Activated CD8-positive, alpha-beta T cell treated with anti-CD3 and anti-CD28 coated beads for 36 hours (primary cell): ENCODE results near the gene LRP8. TPM values are rescaled to one million over a fixed set of nuclear protein-coding genes. Genes with fewer than 3 reads are reported as not detected.
A peak's percentile ranks its signal among the peaks of the same experiment; 100 is the strongest.

Source experiments
- ATAC-seq: fragments of 200-7000 bp; cut with Tn5 transposase; one replicate; pipeline ENCODE4 v1.10.0; 2021; ENCODE audit warnings: mild to moderate bottlenecking, moderate library complexity
- CTCF ChIA-PET: fragments of 350-600 bp; sonication (Branson Sonifier 250); formaldehyde crosslinking; loops from one replicate; lab custom pipeline; 2021; ENCODE audit warnings: antibody characterized with exemption; lab: Charles Lee
- POLR2A ChIA-PET: fragments of 350-600 bp; sonication (Branson Sonifier 250); formaldehyde crosslinking; loops from one replicate; lab custom pipeline; 2021; ENCODE audit warnings: antibody characterized with exemption; lab: Charles Lee
- DNase-seq: peaks from one replicate; pipeline ENCODE4 v3.0.0-alpha.2; 2020
- H3K27ac Mint-ChIP-seq: one replicate; pipeline ENCODE4 v1.8.0; 2021; ENCODE audit warnings: mild to moderate bottlenecking, mixed read lengths
- H3K27me3 Mint-ChIP-seq: one replicate; pipeline ENCODE4 v1.8.0; 2021; ENCODE audit warnings: mixed read lengths
- H3K36me3 Mint-ChIP-seq: one replicate; pipeline ENCODE4 v1.8.0; 2021; ENCODE audit warnings: low read depth, mixed read lengths
- H3K4me1 Mint-ChIP-seq: one replicate; pipeline ENCODE4 v1.8.0; 2021; ENCODE audit warnings: low read depth, mixed read lengths
- H3K4me3 Mint-ChIP-seq: one replicate; pipeline ENCODE4 v1.8.0; 2021; ENCODE audit warnings: mild to moderate bottlenecking, moderate library complexity, mixed read lengths
- H3K9me3 Mint-ChIP-seq: one replicate; pipeline ENCODE4 v1.8.0; 2021; ENCODE audit warnings: mixed read lengths
- intact Hi-C: fragments of 100-400 bp; cut with micrococcal nuclease; formaldehyde crosslinking; loops from one replicate; pipeline ENCODE4 v1.10.0; 2022
- total RNA-seq, 2 experiments: library from RNA; stranded (reverse); gene quantifications; one replicate each; pipeline ENCODE4 v1.2.3, GENCODE V29; 2021
- TF ChIP-seq, protein P1 (sequence below): fragments of 200-600 bp; IDR thresholded peaks from one replicate; pipeline ENCODE4 v1.8.0; 2022; ENCODE audit warnings: antibody characterized with exemption, mild to moderate bottlenecking

The LRP8 gene
- total RNA-seq, 2 experiments from 2014 or later = 39.9 to 41.6 TPM

DNA sequence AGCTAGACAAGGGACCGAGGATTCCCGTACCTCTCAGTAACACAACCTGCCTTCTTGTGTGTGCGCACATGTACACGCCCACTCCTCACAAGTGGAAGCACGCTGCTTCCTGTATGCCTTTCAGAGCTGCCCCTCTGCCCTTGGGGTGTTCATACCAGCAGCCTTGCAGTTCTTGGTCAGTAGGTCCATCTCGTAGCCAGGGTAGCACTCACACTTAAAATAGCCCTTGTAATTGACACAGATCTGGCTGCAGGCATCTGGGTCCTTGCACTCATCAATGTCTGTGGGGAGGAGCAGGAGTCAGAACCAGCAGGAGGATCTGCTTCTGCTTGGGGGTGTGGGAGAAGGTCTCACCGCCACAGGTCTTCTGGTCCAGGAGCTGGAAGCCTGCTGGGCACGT lies 57.0 kb downstream of the LRP8 start:
- intact Hi-C loops = no loop called here
- H3K36me3 Mint-ChIP-seq = peaks cover 51% of the 10 kb centered on the region
- no peaks in the 10 kb centered on the region for H3K27me3 Mint-ChIP-seq
- no peak for DNase-seq
- H3K9me3 Mint-ChIP-seq = no peaks in the 10 kb centered on the region
- POLR2A ChIA-PET = interaction anchor here (1.1 kb wide), 1 partner anchor 18 kb away, joined by 4 read pairs; no protein-coding TSS in a partner anchor
- H3K4me1 Mint-ChIP-seq = no peaks in the 10 kb centered on the region
- no peak overlapping the region for H3K27ac Mint-ChIP-seq
- no peak overlapping the region for H3K4me3 Mint-ChIP-seq
- ATAC-seq = no peak
- TF ChIP-seq, protein P1, sequence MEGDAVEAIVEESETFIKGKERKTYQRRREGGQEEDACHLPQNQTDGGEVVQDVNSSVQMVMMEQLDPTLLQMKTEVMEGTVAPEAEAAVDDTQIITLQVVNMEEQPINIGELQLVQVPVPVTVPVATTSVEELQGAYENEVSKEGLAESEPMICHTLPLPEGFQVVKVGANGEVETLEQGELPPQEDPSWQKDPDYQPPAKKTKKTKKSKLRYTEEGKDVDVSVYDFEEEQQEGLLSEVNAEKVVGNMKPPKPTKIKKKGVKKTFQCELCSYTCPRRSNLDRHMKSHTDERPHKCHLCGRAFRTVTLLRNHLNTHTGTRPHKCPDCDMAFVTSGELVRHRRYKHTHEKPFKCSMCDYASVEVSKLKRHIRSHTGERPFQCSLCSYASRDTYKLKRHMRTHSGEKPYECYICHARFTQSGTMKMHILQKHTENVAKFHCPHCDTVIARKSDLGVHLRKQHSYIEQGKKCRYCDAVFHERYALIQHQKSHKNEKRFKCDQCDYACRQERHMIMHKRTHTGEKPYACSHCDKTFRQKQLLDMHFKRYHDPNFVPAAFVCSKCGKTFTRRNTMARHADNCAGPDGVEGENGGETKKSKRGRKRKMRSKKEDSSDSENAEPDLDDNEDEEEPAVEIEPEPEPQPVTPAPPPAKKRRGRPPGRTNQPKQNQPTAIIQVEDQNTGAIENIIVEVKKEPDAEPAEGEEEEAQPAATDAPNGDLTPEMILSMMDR = no peak
- CTCF ChIA-PET = interaction anchor here (0.6 to 1.3 kb wide), 2 partner anchors 8 to 127 kb away, joined by 4 read pairs; no protein-coding TSS in a partner anchor

DNA sequence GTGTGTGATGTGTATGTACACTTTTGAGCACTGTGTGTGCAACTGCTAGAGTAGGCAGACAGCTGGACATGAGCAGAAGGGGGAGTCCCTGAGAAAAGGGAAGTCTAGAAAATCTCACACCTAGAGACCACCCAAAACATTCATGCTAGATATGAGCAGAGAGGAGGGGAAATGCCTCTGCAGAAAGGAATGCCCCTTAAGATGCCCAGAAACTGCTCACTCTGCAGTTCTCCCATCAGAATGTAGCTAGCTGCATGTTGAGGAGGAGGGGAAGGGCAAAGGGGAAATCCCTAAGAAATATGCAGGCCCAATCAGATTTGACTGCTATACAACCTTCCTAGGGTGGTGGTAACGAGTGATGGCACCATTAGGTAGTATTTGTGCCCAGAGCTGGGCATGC lies 57.8 kb downstream of the LRP8 start:
- no peak overlapping the region for H3K4me3 Mint-ChIP-seq

DNA sequence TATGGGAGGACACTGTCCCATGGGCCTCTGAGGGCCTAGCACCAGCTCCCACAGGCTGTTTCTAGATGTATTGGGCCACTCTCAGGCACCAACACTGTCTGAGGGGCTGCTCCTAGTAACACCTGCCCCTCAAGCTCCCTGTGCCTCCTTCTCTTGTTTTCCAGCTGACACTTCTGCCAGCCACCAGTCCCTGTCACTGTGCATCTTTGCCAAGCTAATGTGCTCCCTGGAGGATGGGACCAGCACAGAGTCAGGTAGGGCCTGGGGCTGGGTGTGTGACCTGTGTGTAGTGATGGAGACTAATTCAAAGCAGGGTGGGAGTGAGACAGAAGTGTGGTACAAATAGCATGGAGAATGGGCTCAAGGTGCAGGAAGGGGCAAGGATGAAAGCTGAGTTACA lies 60.1 kb downstream of the LRP8 start:
- Mint-ChIP-seq H3K9me3 (no peaks in the 10 kb centered on the region), H3K4me1 (no peaks in the 10 kb centered on the region), H3K36me3 (peaks cover 58% of the 10 kb centered on the region), H3K4me3 (no peak overlapping the region), H3K27me3 (no peaks in the 10 kb centered on the region), H3K27ac (no peak overlapping the region)
- intact Hi-C loops = no loop called here
- DNase-seq (no peak), ATAC-seq (no peak)
- CTCF ChIA-PET = interaction anchor here (1.1 to 2.1 kb wide), 3 partner anchors 10 to 126 kb away, joined by 3 to 11 read pairs (median 7); no protein-coding TSS in a partner anchor
- POLR2A ChIA-PET = interaction anchor here (0.7 kb wide), 1 partner anchor 107 kb away, joined by 5 read pairs; no protein-coding TSS in a partner anchor
- TF ChIP-seq, protein P1 = no peak

More for the DNA sequence above, 57.8 kb downstream of the LRP8 start:
- DNase-seq = no peak
- H3K27ac Mint-ChIP-seq = no peak overlapping the region
- no peaks in the 10 kb centered on the region for H3K27me3 Mint-ChIP-seq
- TF ChIP-seq, protein P1 = no peak
- H3K4me1 Mint-ChIP-seq = no peaks in the 10 kb centered on the region
- ChIA-PET POLR2A (interaction anchor here (1.1 kb wide), 1 partner anchor 18 kb away, joined by 4 read pairs; no protein-coding TSS in a partner anchor), CTCF (interaction anchor here (0.6 to 1.3 kb wide), 2 partner anchors 8 to 203 kb away, joined by 3 to 4 read pairs; no protein-coding TSS in a partner anchor)
- intact Hi-C loops = no loop called here
- ATAC-seq = peak; percentile 47
- H3K9me3 Mint-ChIP-seq = no peaks in the 10 kb centered on the region
- peaks cover 53% of the 10 kb centered on the region for H3K36me3 Mint-ChIP-seq

DNA sequence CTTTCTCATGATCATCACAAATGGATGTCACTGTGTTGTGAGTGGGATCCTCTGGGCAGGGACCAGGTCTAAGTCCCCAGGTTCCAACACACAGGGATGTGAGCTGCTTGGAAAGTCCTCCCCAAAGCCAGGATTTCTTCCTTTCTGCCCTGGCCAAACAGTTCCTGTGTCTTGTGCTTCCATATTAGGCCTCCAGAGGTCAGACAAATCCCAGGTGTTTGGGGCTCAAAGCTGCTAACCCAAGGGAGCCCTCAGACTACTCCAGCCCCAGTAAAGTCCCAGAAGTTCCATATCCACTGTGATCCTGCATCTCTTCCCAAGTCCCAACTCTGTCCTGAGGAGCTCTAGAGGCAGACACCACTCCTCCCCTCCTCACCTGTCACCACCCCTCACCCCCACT lies 61.8 kb downstream of the LRP8 start:
- ATAC-seq (peak; percentile 13), DNase-seq (no peak)
- TF ChIP-seq, protein P1 = no peak
- H3K4me1 Mint-ChIP-seq = no peaks in the 10 kb centered on the region
- H3K9me3 Mint-ChIP-seq = no peaks in the 10 kb centered on the region
- no peak overlapping the region for H3K27ac Mint-ChIP-seq
- H3K36me3 Mint-ChIP-seq = peaks cover 53% of the 10 kb centered on the region
- CTCF ChIA-PET = no interaction called here
- H3K27me3 Mint-ChIP-seq = no peaks in the 10 kb centered on the region
- no peak overlapping the region for H3K4me3 Mint-ChIP-seq
- intact Hi-C loops = no loop called here
- POLR2A ChIA-PET = no interaction called here

DNA sequence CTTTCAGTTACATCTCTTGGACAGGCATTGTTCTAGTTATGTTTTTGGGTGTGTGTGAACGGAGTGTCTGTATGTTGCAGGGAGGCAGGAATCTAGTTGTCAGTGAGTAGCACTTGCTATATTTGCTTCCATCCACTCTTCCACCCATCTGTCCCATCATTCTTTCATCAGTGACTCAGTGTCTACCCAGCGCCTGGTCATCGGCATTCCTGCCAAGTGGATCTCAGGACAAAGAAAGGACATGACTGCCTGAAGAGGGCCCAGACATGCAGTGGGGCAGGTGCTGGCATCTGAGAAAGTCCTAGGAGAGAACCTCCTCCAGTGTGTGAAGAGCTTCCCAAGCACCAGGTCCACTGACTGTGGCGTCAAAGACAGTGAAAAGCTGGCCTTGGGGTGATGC lies 62.3 kb downstream of the LRP8 start:
- no peaks in the 10 kb centered on the region for H3K9me3 Mint-ChIP-seq
- H3K27ac Mint-ChIP-seq = no peak overlapping the region
- POLR2A ChIA-PET = no interaction called here
- H3K4me3 Mint-ChIP-seq = no peak overlapping the region
- intact Hi-C loops = no loop called here
- H3K4me1 Mint-ChIP-seq = no peaks in the 10 kb centered on the region
- no peak for ATAC-seq
- peaks cover 55% of the 10 kb centered on the region for H3K36me3 Mint-ChIP-seq
- CTCF ChIA-PET = no interaction called here
- DNase-seq = no peak
- TF ChIP-seq, protein P1 = no peak
- no peaks in the 10 kb centered on the region for H3K27me3 Mint-ChIP-seq
